Measurements from ENCODE around the gene SKA2. TPM values are rescaled to one million over a fixed set of nuclear protein-coding genes. Genes with fewer than 3 reads are reported as not detected.

SKA2 gene
- total RNA-seq, 1 experiment from 2014 or later = 91.9 TPM

DNA sequence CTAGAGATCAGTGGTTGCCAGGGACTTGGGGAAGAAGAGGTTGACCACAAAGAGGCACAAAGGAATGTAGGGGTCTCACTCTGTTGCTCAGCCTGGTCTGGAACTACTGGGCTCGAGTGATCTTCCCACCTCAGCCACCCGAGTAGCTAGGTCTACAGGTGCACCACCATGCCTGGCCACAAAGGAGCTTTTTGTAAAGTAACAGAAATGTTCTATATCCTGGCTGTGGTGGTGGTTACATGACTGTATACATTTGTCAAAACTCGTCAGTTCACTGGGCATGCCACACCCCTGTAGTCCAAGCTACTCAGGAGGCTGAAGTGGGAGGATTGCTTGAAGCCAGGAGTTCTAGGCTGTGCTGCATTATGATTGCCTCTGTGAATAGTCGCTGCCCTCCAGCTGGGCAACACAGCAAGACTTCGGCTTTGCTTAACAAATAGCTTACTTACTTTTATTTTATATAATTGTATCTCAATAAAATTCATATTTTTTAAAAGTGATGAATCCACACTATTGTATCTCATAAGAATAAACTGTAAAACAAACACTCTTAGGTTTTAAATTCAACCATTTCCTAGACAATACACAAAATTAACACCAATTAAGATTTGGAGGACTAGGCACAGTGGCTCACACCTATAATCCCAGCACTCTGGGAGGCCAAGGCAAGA is 5.0 kb downstream of the SKA2 start:
- no peak overlapping the region for H3K4me3 Mint-ChIP-seq
- no CpG with 5 or more reads among the region's 5 CpGs for WGBS (ENCODE audit: extremely low coverage, insufficient read length, low lambda C conversion rate)

More for the DNA sequence above, 5.0 kb downstream of the SKA2 start:
- H3K23ac ChIP-seq (ENCODE audit: insufficient read length, low read depth, low read length) = no peak overlapping the region
- H3K36me3 Mint-ChIP-seq (ENCODE audit: insufficient read depth in 1 of 3, low read depth in 3 of 3) = peaks cover 0 to 8% (median 7%) of the 10 kb centered on the region in 3 experiments; a peak in 5 of 7 replicates
- no peaks in the 10 kb centered on the region for H3K9me3 Mint-ChIP-seq
- TF ChIP-seq, protein P1, sequence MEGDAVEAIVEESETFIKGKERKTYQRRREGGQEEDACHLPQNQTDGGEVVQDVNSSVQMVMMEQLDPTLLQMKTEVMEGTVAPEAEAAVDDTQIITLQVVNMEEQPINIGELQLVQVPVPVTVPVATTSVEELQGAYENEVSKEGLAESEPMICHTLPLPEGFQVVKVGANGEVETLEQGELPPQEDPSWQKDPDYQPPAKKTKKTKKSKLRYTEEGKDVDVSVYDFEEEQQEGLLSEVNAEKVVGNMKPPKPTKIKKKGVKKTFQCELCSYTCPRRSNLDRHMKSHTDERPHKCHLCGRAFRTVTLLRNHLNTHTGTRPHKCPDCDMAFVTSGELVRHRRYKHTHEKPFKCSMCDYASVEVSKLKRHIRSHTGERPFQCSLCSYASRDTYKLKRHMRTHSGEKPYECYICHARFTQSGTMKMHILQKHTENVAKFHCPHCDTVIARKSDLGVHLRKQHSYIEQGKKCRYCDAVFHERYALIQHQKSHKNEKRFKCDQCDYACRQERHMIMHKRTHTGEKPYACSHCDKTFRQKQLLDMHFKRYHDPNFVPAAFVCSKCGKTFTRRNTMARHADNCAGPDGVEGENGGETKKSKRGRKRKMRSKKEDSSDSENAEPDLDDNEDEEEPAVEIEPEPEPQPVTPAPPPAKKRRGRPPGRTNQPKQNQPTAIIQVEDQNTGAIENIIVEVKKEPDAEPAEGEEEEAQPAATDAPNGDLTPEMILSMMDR (conservative IDR thresholded peaks at IDR 0.05) = no peak
- no peaks in the 10 kb centered on the region for H3K27me3 Mint-ChIP-seq (ENCODE audit: low read depth)
- H3K56ac ChIP-seq (ENCODE audit: insufficient read length, low read depth, low read length) = no peak overlapping the region
- H4K8ac ChIP-seq (replicated peaks; ENCODE audit: insufficient read length, low read depth, low read length) = no peak overlapping the region
- no peak for DNase-seq
- no peak overlapping the region for H4K91ac ChIP-seq (ENCODE audit: insufficient read length, low read depth, low read length)
- H3K4me1 ChIP-seq (ENCODE audit: insufficient read depth, low read length) = no peaks in the 10 kb centered on the region
- no peak overlapping the region for H2BK20ac ChIP-seq (ENCODE audit: low read depth, low read length, poor library complexity, severe bottlenecking)
- H3K4ac ChIP-seq (ENCODE audit: low read depth, low read length) = no peak overlapping the region
- H3K23me2 ChIP-seq (ENCODE audit: insufficient read length, low read depth, low read length, poor library complexity, severe bottlenecking) = peaks cover 5% of the 10 kb centered on the region
- H3K4me2 ChIP-seq (ENCODE audit: insufficient read depth, insufficient read length, low read length) = no peak overlapping the region
- H2BK5ac ChIP-seq (ENCODE audit: insufficient read length, low read length) = no peak overlapping the region
- peaks cover 16% of the 10 kb centered on the region for H3K79me1 ChIP-seq (ENCODE audit: insufficient read depth, low read depth, low read length, poor library complexity, severe bottlenecking)
- H2AK5ac ChIP-seq (ENCODE audit: insufficient read length, low read length) = no peak overlapping the region
- H3K9ac ChIP-seq (ENCODE audit: extremely low read depth, insufficient read length, low read length) = no peak overlapping the region
- no peak overlapping the region for H3K14ac ChIP-seq (ENCODE audit: insufficient read depth, low read length)
- no peak overlapping the region for H3T11ph ChIP-seq (ENCODE audit: low read length)
- no peaks in the 10 kb centered on the region for H3K9me3 ChIP-seq (ENCODE audit: control insufficient read depth, low read depth, low read length)
- H4K20me1 ChIP-seq (ENCODE audit: control insufficient read depth, insufficient read depth, insufficient read length) = no peaks in the 10 kb centered on the region
- H3K27ac Mint-ChIP-seq = peak overlapping the region in 1 of 3 experiments; percentile 52; a peak in 1 of 7 replicates
- no peak overlapping the region for H2BK12ac ChIP-seq (ENCODE audit: insufficient read length, low read depth, low read length)
- H3K79me2 ChIP-seq (ENCODE audit: insufficient read depth, low read length) = peaks cover 43% of the 10 kb centered on the region; the same call in 1 of the 2 replicates
- H2BK15ac ChIP-seq (ENCODE audit: low read depth, low read length) = no peak overlapping the region
- no peak overlapping the region for H3K18ac ChIP-seq (ENCODE audit: insufficient read length, low read depth, low read length)
- peaks cover 22 to 30% of the 10 kb centered on the region in 2 experiments for H3K4me1 Mint-ChIP-seq
- no peak overlapping the region for H2AFZ ChIP-seq (ENCODE audit: low read length)
- no peak overlapping the region for H3K27ac ChIP-seq (ENCODE audit: insufficient read length, low read depth, low read length)
- H4K5ac ChIP-seq (ENCODE audit: insufficient read length, low read depth, low read length) = no peak overlapping the region
- no peak overlapping the region for H2BK120ac ChIP-seq (ENCODE audit: low read depth, low read length, poor library complexity, severe bottlenecking)
- H3K27me3 ChIP-seq (ENCODE audit: insufficient read depth, low read length) = no peaks in the 10 kb centered on the region

Data from H9 (cell line).